Hematopoietic multipotent progenitor cell treated with erythropoietin and hydrocortisone succinate and interleukin-3 and kit ligand, for 15 days (in vitro differentiated cells): ENCODE measurements around the gene SUSD1.
"Not testable (repeated sequence)": the region's sequence is repeated elsewhere in the genome, so short reads cannot be mapped to it uniquely, and the experiment has no call there.

ENCODE experiments used
- DNase-seq: peaks from one replicate; pipeline ENCODE4 v3.0.0-alpha.2; 2015; ENCODE audit warnings: low spot score

Gene SUSD1

GRCh38 chr9:112129246-112129645 lies 45.9 kb downstream of the SUSD1 start:
- no peak for DNase-seq

- DNase-seq: not testable (repeated sequence)
These were observed 46.7 kb downstream of the SUSD1 start for GRCh38 chr9:112128399-112128798.

GRCh38 chr9:112127281-112127680 lies 47.8 kb downstream of the SUSD1 start:
- no peak for DNase-seq

GRCh38 chr9:112125951-112126388 lies 49.1 kb downstream of the SUSD1 start:
- no peak for DNase-seq

DNA sequence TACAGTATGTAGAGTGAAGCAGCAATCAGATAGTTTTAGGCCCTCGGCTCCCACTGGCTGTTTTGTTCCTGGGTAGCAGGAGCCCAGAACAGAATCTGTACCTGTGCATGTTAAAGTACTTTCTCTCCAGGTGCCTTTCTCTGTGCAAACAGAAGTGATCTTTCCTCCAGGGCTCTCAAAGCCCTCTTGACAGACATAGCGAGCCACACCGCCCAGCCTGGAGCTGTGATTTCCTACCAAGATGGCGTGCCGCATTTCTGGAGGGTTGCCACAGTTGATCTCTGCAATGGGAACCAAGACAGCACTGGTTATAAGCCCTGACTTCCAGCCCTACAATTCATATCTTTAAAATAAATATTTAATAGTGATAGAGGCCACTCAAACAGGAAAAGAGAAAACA lies 50.9 kb downstream of the SUSD1 start:
- DNase-seq: no peak

DNA sequence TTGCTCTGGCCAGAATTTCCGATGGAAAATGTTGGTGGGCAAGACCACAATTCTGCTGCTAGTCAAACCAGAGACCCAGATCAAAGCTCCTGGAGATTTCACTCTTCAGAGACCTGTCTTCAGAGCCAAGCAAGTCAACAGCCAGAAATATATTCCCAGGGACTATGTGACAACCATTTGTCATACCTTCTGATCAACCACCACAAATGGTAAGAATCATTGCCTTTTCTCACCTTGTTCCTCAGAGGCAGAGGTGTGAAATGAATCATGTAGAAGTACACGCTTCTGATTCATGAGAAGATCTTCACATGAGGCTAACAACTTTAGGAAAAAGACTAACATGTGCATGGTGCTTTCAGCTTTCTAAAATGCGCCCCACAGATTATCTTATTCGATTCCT lies 53.5 kb downstream of the SUSD1 start:
- no peak for DNase-seq

- no peak for DNase-seq
These were observed 54.6 kb downstream of the SUSD1 start for GRCh38 chr9:112120439-112120925.

DNA sequence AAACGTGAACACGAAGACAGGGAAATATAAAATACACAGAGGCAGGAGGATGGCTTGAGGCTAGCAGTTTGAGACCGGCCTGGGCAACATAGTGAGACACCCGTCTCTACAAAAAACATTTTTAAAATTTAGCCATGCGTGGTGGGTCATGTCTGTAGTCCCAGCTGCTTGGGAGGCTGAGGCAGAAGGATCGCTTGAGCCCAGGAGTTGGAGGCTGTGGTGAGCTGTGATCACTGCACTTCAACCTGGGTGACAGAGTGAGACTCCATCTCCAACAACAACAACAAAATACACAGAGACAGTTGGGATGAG lies 55.1 kb downstream of the SUSD1 start:
- no peak for DNase-seq

GRCh38 chr9:112119225-112120029 lies 55.7 kb downstream of the SUSD1 start:
- no peak for DNase-seq

DNA sequence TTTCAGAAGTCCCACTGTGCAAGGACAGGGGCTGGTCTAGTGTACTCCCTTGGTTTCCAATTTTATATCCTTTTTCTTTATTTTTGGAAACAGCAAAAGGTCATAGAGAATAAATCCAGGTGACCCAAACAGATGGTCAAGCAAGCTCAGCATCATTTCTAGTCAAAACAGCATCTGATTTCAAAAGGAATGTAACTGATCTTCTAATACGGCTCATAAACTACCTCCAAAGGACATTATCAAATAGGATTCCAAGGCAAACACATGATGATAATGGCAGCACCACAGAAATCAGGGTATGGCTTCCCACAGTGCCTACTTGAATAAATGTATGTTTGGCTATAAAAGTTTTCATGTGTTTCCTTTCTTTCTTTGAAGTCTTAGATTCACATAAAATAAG lies 57.1 kb downstream of the SUSD1 start:
- DNase-seq: no peak

- DNase-seq: no peak
These were observed 58.9 kb downstream of the SUSD1 start for GRCh38 chr9:112115970-112116753.

DNA sequence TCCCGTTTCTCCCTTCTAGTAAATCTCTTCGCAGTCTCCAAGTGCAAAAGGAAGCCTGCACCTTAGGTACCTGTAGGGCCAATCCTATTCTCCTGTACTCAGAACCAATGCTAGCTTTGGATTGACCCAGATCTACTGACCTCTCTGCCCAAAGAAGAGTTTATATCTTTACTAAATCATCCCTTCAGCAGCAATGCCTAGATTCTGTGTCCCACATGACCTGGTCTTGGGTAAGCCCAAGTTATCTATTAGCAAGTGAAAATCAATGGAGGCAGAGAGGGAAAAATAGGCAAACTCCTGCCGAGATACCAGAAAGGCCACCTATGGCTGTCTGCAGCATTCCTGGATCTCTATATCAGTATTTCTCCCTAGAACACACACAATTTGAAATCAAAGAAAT lies 60.0 kb downstream of the SUSD1 start:
- no peak for DNase-seq

- no peak for DNase-seq
These were observed 62.0 kb downstream of the SUSD1 start for GRCh38 chr9:112112941-112113681.

DNA sequence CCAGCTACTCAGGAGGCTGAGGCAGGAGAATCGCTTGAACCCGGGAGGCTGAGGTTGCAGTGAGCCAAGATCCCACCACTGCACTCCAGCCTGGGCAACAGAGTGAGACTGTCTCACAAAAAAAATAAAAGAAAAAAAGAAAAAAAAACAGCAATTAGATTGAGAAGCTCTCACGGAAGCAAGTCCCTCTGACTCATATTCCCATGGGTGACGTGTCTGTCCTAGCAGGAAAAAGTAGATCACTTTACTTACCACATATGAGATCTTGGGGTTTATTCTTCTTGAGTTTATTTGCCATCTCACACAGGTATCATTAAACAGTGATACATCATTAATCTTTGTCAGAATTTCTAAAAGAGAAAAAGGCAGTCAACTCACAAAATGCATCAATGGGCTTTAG lies 62.6 kb downstream of the SUSD1 start:
- no peak for DNase-seq

GRCh38 chr9:112111461-112111860 lies 63.6 kb downstream of the SUSD1 start:
- no peak for DNase-seq

DNA sequence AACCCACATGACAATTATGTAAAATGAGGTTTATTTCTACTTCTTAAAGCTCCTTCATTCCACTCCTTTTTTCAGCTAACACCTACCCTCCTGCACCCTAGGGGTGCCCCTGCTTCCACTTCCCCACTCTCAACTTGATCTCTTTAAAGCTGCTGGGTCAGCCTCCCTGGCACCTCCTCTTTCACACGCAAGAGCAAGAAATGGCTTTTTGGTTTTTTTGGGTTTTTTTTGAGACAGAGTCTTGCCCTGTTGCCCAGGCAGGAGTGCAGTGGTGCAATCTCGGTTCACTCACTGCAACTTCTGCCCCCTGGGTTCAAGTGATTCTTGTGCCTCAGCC lies 64.4 kb downstream of the SUSD1 start:
- no peak for DNase-seq

DNA sequence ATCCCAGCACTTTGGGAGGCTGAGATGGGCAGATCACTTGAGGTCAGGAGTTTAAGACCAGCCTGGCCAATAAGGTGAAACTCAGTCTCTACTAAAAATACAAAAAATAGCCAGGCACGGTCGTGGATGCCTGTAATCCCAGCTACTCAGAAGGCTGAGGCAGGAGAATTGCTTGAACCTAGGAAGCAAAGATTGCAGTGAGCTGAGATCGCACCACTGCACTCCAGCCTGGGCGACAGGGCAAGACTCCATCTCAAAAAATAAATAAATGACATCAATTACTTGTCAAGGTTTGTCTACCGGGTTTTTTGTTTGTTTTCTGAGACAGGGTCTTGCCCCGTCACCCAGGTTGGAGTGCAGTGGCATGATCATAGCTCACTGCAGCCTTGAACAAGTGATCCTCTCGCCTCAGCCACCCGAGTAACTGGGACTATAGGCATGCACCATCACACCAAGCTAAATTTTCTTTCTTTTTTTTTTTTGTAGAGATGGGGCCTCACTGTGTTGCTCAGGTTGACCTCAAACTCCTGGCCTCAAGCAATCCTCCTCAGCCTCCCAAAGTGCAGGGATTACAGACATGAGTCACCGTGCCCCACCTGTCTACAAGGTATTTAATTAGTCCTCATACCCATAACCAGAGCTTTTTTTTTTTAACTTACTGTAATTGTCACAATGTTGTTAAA lies 64.9 kb downstream of the SUSD1 start:
- DNase-seq: no peak

DNA sequence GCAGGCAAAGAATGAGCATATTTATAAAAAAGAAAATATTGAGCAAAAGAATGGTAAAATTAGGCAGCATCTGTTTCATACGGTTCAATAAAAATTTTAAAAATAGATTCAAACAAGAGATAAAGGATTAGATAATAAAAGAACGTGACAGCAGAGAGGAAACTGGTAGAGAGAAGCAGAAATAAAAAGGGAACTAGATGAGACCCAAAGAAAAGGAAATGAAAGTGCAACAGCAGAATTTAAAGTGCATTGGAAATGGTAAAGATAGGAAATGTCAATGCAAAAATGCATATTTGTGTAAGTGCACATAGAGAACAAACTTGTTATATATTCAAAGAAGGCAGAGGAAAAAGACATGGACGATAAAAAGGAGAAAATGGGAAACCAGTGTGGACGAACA lies 70.2 kb downstream of the SUSD1 start:
- no peak for DNase-seq

- no peak for DNase-seq
These were observed 70.7 kb downstream of the SUSD1 start for GRCh38 chr9:112104401-112104800.

GRCh38 chr9:112103405-112103804 lies 71.7 kb downstream of the SUSD1 start:
- no peak for DNase-seq

- DNase-seq: peak; percentile 80
These were observed 77.1 kb downstream of the SUSD1 start for GRCh38 chr9:112097712-112098688.
